SU-DHL-6 (cell line): ENCODE data around the gene CDK6.

Source experiments
- EZH2phosphoT487 ChIP-seq: fragments of 200-600 bp; sonication (generic), shearing (Covaris generic); conservative IDR thresholded peaks from 2 replicates; pipeline ENCODE4 v1.6.1; 2018; ENCODE audit warnings: mild to moderate bottlenecking, antibody characterized with exemption, low read length, moderate library complexity, mixed read lengths
- TF ChIP-seq, protein P1 (sequence below): fragments of 200-600 bp; sonication (generic); IDR thresholded peaks from one replicate; pipeline ENCODE4 v1.5.1; 2017; ENCODE audit warnings: antibody characterized with exemption, mild to moderate bottlenecking, low read length, moderate library complexity; ENCODE audit not compliant: insufficient read depth, poor library complexity, severe bottlenecking

DNA sequence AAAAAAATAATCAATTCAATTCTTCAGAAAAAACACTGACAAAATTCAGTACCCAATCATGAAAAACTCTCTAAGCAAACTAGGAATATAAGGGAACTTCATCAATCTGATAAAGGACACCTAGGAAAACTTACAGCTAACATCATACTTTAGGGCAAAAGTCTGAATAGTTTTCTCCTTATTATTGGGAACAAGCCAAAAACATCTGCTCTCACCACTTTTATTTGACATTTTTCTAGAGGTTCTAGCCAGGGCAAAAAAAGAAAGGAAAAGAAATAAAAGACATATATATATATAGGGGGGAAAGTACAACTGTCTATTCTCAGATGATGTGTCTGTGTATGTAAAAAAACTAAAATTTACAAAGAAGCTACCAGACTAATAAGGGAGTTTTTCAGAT, 19.0 kb downstream of the CDK6 start:
- TF ChIP-seq, protein P1, sequence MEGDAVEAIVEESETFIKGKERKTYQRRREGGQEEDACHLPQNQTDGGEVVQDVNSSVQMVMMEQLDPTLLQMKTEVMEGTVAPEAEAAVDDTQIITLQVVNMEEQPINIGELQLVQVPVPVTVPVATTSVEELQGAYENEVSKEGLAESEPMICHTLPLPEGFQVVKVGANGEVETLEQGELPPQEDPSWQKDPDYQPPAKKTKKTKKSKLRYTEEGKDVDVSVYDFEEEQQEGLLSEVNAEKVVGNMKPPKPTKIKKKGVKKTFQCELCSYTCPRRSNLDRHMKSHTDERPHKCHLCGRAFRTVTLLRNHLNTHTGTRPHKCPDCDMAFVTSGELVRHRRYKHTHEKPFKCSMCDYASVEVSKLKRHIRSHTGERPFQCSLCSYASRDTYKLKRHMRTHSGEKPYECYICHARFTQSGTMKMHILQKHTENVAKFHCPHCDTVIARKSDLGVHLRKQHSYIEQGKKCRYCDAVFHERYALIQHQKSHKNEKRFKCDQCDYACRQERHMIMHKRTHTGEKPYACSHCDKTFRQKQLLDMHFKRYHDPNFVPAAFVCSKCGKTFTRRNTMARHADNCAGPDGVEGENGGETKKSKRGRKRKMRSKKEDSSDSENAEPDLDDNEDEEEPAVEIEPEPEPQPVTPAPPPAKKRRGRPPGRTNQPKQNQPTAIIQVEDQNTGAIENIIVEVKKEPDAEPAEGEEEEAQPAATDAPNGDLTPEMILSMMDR: no peak
- no peak for TF ChIP-seq EZH2phosphoT487
